Mucosa of descending colon (tissue), 3 donors: Measurements from ENCODE around the gene LAMTOR2. TPM values are rescaled to one million over a fixed set of nuclear protein-coding genes. Genes with fewer than 3 reads are reported as not detected.
"Not testable (repeated sequence)": the region's sequence is repeated elsewhere in the genome, so short reads cannot be mapped to it uniquely, and the experiment has no call there.

ENCODE experiments used
- ATAC-seq: fragments of 200-7000 bp; cut with Tn5 transposase; one replicate; pipeline ENCODE4 v1.9.1; 2020; ENCODE audit warnings: mild to moderate bottlenecking, moderate library complexity
- DNase-seq, 3 donors: peaks; one replicate each; pipeline ENCODE4 v3.0.0-alpha.2; 2020
- H3K36me3 ChIP-seq: fragments of 200-600 bp; one replicate; pipeline ENCODE4 v1.8.0; 2021; ENCODE audit warnings: low read depth, mild to moderate bottlenecking
- H3K4me1 ChIP-seq: fragments of 200-600 bp; one replicate; pipeline ENCODE4 v1.8.0; 2021; ENCODE audit warnings: low read depth, mild to moderate bottlenecking
- H3K4me3 ChIP-seq: fragments of 200-600 bp; one replicate; pipeline ENCODE4 v1.8.0; 2021; ENCODE audit warnings: mild to moderate bottlenecking
- H3K9me3 ChIP-seq: fragments of 200-600 bp; one replicate; pipeline ENCODE4 v1.8.0; 2021; ENCODE audit warnings: mild to moderate bottlenecking
- intact Hi-C, 2 donors: fragments of 100-400 bp; cut with DNase I in 1 of 2; cut with micrococcal nuclease in 1 of 2; formaldehyde crosslinking; loops; one replicate each; pipeline versions ENCODE4 v1.11.0 to v1.11.1; 2022; cut with DNase I, micrococcal nuclease
- total RNA-seq, 3 donors: library from RNA; stranded (reverse); fragmentation: NEBNext Ultra II Directional in 2 of 3; extraction: Animal tissue kit (Norgen Biotek cat#: 25700) in 2 of 3; gene quantifications; one replicate each; pipeline versions ENCODE4 v1.2.1 to v1.2.4, GENCODE V29; 2021 to 2023
- TF ChIP-seq, protein P1 (sequence below): fragments of 200-600 bp; IDR thresholded peaks from one replicate; pipeline ENCODE4 v1.8.0; 2022; ENCODE audit warnings: antibody characterized with exemption, mild to moderate bottlenecking
- donor health status: DM: no; HTN: no; CAD: no; lungs with moderate emphysema.
- donor health status: DM: no; HTN: no; CAD: no.
- donor health status: DM: no; HTN: yes; CAD: no.

LAMTOR2 gene
- total RNA-seq, 3 donors from 2014 or later, result 49.8 to 73.4 (median 60.7) TPM

DNA sequence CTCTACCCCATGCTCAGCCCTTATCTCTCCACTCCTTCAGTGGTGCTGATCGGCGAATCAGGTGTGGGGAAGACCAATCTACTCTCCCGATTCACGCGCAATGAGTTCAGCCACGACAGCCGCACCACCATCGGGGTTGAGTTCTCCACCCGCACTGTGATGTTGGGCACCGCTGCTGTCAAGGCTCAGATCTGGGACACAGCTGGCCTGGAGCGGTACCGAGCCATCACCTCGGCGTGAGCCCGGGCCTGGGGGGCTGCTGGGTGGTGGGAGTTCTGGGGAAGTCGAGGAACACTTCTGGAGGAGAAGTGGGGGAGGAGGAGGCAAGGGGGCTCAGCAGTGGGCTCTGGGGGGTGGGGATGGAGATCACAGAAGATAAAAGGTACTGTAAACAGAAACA is 11.3 kb downstream of the LAMTOR2 start:
- H3K4me3 ChIP-seq, result no peak overlapping the region
- ATAC-seq, result no peak
- intact Hi-C loops, result no loop called here
- no peaks in the 10 kb centered on the region for H3K4me1 ChIP-seq
- no peak for DNase-seq
- no peaks in the 10 kb centered on the region for H3K9me3 ChIP-seq
- no peaks in the 10 kb centered on the region for H3K36me3 ChIP-seq
- TF ChIP-seq, protein P1, sequence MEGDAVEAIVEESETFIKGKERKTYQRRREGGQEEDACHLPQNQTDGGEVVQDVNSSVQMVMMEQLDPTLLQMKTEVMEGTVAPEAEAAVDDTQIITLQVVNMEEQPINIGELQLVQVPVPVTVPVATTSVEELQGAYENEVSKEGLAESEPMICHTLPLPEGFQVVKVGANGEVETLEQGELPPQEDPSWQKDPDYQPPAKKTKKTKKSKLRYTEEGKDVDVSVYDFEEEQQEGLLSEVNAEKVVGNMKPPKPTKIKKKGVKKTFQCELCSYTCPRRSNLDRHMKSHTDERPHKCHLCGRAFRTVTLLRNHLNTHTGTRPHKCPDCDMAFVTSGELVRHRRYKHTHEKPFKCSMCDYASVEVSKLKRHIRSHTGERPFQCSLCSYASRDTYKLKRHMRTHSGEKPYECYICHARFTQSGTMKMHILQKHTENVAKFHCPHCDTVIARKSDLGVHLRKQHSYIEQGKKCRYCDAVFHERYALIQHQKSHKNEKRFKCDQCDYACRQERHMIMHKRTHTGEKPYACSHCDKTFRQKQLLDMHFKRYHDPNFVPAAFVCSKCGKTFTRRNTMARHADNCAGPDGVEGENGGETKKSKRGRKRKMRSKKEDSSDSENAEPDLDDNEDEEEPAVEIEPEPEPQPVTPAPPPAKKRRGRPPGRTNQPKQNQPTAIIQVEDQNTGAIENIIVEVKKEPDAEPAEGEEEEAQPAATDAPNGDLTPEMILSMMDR, result no peak

DNA sequence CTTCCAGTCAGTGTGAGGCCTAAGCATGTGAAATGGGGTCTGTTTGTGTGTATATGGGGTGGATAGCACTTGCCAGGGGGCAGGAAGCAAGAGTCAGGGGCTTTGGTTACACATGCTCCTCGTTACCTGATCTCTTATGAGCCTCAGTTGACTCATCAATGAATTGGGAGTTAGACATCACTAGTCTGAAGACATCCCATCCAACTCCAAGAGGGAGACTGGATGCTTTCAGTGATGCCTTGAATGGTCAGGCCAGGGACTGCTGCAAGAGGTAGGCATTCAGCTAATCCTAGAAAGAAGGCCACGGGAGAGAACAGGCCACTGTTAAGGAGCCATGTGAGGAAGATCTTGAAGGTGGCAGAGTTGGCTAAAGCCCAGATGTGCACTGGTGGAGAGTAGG is 12.7 kb downstream of the LAMTOR2 start:
- TF ChIP-seq, protein P1, result no peak
- intact Hi-C loops, result no loop called here
- Histone ChIP-seq H3K4me1 (no peaks in the 10 kb centered on the region), H3K9me3 (no peaks in the 10 kb centered on the region), H3K36me3 (no peaks in the 10 kb centered on the region), H3K4me3 (no peak overlapping the region)
- DNase-seq (no peak), ATAC-seq (no peak)

DNA sequence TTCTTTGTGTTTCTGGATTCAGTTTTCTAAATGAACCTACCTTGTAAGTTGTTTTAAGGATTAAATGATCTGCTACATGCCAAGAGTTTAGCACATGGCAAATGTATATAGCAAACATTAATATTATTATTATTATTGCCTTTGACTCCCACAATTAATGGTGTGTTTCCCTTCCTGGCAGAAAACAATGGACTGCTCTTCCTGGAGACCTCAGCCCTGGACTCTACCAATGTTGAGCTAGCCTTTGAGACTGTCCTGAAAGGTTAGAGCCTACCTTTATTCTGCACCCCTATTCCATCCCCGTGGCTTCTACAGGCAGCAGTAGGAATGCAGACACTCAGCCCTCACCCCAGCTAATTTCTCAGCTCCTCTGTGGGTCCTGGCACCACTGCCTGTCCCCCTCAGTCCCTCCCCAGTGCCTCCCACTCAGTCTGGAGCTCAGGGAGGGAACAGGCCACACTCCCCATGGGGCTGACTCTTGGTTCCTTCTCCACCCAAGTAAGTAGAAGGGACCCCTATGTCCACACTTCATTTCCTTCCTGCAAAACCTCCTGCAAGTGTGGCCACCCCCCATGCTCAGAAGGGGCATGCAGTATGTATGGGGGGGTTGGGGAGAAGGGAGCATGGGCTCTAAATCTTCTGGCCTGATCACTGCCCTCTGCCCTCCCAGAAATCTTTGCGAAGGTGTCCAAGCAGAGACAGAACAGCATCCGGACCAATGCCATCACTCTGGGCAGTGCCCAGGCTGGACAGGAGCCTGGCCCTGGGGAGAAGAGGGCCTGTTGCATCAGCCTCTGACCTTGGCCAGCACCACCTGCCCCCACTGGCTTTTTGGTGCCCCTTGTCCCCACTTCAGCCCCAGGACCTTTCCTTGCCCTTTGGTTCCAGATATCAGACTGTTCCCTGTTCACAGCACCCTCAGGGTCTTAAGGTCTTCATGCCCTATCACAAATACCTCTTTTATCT is 15.2 kb downstream of the LAMTOR2 start:
- no peaks in the 10 kb centered on the region for H3K4me1 ChIP-seq
- TF ChIP-seq, protein P1, result no peak
- DNase-seq, result no peak
- H3K4me3 ChIP-seq, result no peak overlapping the region
- H3K9me3 ChIP-seq, result no peaks in the 10 kb centered on the region
- ATAC-seq, result no peak
- intact Hi-C loops, result no loop called here
- no peaks in the 10 kb centered on the region for H3K36me3 ChIP-seq

DNA sequence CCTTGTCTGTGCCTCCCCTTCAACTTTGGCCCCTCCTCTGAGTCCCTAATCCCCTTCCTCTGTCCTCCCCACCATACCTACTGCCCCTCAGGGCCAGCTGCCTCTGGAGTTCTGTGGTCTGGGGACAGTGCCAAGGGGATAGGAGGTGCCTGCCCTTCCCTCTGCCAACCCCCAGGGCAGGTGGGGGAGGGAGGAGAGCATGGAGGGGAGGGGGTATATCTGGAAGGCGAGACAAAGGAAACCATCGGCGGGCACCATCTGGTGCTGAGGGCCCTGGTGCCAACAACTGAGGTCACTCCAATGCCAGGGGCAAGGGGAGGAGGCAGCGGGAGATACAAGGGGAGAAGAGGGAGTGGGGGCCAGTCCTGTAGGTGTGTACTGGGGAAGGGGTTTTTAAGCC is 16.0 kb downstream of the LAMTOR2 start:
- Histone ChIP-seq H3K4me1 (no peaks in the 10 kb centered on the region), H3K9me3 (no peaks in the 10 kb centered on the region), H3K4me3 (no peak overlapping the region), H3K36me3 (no peaks in the 10 kb centered on the region)
- TF ChIP-seq, protein P1, result no peak
- ATAC-seq (no peak), DNase-seq (no peak)
- intact Hi-C loops, result no loop called here

DNA sequence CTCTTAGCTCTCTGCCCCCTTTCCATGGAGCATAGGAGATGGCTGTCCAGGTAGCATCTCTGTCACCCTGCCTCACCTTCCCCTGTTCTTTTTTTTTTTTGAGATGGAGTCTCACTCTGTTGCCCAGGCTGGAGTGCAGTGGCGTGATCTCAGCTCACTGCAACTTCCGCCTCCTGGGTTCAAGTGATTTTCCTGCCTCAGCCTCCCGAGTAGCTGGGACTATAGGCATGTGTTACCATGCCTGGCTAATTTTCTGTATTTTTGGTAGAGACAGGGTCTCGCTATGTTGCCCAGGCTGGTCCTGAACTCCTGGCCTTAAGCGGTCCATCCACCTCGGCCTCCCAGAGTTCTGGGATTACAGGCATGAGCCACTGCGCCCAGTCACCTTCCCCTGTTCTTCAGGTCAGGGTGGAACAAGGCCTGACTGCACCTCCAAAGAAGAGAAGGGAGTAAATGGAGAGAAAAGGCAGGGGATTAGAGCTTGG is 16.8 kb downstream of the LAMTOR2 start:
- H3K36me3 ChIP-seq, H3K9me3 ChIP-seq, H3K4me3 ChIP-seq, DNase-seq, intact Hi-C loops, H3K4me1 ChIP-seq, ATAC-seq: not testable (repeated sequence)

DNA sequence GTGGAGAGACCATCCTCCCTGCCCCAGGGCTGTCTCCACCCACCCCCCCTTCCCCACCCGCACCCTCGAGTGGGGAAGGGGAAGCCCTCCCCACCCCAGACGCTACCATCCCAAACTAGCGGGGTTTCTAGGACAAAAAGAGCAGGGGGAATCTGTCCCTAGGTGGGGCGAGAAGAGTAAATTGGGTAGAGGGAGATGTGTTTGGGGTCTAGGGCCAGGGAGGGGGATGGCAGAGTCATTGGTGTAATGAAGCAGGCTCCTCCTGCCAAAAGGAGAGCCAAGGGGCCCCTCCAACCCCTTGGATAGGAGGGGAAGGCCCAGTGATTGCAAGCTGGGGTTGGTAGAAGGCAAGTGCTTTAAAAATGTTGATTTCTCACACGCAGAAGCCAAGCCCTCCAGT is 17.7 kb downstream of the LAMTOR2 start:
- Histone ChIP-seq H3K4me1 (no peaks in the 10 kb centered on the region), H3K4me3 (no peak overlapping the region), H3K36me3 (no peaks in the 10 kb centered on the region), H3K9me3 (no peaks in the 10 kb centered on the region)
- ATAC-seq, result no peak
- intact Hi-C loops, result no loop called here
- TF ChIP-seq, protein P1, result no peak
- DNase-seq, result no peak
